Activated T-helper 1 cell treated with anti-CD3 and anti-CD28 coated beads, Interleukin-12 subunit alpha, Interleukin-12 subunit beta, Interleukin-2, Interleukin-4 antibody, amounts not matched to agents 30 ng/mL and 10 ng/mL and 1 ng/mL, durations not matched to agents 14 hours and 24 hours and 36 hours (primary cell): ENCODE data around the gene TMEM52. TPM values are rescaled to one million over a fixed set of nuclear protein-coding genes. Genes with fewer than 3 reads are reported as not detected.
A peak's percentile ranks its signal among the peaks of the same experiment; 100 is the strongest.

Experiments used
- DNase-seq: peaks from one replicate; pipeline ENCODE4 v3.0.0; 2021; ENCODE audit warnings: low spot score
- H3K27ac Mint-ChIP-seq: one replicate; pipeline ENCODE4 v1.8.0; 2021; ENCODE audit warnings: mild to moderate bottlenecking, mixed read lengths
- H3K27me3 Mint-ChIP-seq: one replicate; pipeline ENCODE4 v1.8.0; 2022; ENCODE audit warnings: mild to moderate bottlenecking, moderate library complexity, mixed read lengths; ENCODE audit not compliant: insufficient read depth
- H3K36me3 Mint-ChIP-seq: one replicate; pipeline ENCODE4 v1.8.0; 2021; ENCODE audit warnings: low read depth, mixed read lengths
- H3K4me1 Mint-ChIP-seq: one replicate; pipeline ENCODE4 v1.8.0; 2021; ENCODE audit warnings: low read depth, mixed read lengths
- H3K4me3 Mint-ChIP-seq: one replicate; pipeline ENCODE4 v1.8.0; 2021; ENCODE audit warnings: mild to moderate bottlenecking, moderate library complexity, mixed read lengths
- H3K9me3 Mint-ChIP-seq: one replicate; pipeline ENCODE4 v1.8.0; 2021; ENCODE audit warnings: mixed read lengths
- intact Hi-C: fragments of 100-400 bp; cut with micrococcal nuclease; formaldehyde crosslinking; loops from one replicate; pipeline ENCODE4 v1.15.1; 2024
- total RNA-seq: library from RNA; stranded (reverse); gene quantifications from 2 replicates; pipeline ENCODE4 v1.2.3, GENCODE V29; 2022

Gene TMEM52
- total RNA-seq, 1 donor from 2014 or later: 0.99 TPM

GRCh38 chr1:1910651-1911331 is 8.3 kb downstream of the TMEM52 start:
- no peaks in the 10 kb centered on the region for H3K36me3 Mint-ChIP-seq
- H3K4me1 Mint-ChIP-seq: peaks cover 16% of the 10 kb centered on the region
- intact Hi-C loops: no loop called here
- peaks cover 5% of the 10 kb centered on the region for H3K27me3 Mint-ChIP-seq
- peak overlapping the region; percentile 65 for H3K4me3 Mint-ChIP-seq
- DNase-seq: no peak
- H3K9me3 Mint-ChIP-seq: no peaks in the 10 kb centered on the region
- H3K27ac Mint-ChIP-seq: no peak overlapping the region

DNA sequence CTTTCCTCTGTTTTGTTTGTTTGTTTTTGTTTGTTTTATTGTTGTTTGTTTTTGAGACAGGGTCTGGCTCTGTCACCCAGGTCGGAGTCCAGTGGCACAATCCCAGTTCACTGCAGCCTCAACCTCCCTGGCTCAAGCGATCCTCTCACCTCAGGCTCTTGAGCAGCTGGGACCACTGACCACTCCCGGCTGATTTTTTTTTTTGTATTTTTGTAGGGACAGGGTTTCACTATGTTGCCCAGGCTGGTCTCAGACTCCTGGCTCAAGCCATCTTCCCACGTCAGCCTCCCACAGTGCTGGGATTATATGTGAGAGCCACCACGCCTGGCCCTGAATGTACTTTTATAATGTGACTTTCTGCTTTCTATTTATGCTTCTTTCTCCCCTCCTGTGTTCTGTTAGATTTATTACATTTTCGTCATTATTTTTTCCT is 9.0 kb downstream of the TMEM52 start:
- Mint-ChIP-seq H3K36me3 (no peaks in the 10 kb centered on the region), H3K9me3 (no peaks in the 10 kb centered on the region), H3K4me1 (peaks cover 16% of the 10 kb centered on the region), H3K4me3 (peak overlapping the region; percentile 65), H3K27ac (peak overlapping the region; percentile 81), H3K27me3 (peaks cover 5% of the 10 kb centered on the region)
- DNase-seq: no peak
- intact Hi-C loops: no loop called here

DNA sequence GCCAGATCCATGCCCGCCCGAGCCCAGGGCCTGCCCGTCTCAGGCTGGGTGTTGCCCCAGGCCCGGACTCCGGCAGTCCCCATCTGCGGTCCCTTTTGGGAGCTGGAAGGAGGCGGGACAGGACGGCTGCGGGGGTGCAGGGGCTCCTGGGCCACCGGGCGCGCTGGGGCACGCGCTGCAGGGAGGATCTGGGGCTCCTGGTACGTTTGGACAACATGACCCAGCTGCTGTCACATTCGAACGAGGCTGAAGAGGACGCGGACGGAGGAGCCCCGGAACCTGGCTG is 10.6 kb downstream of the TMEM52 start:
- H3K9me3 Mint-ChIP-seq: no peaks in the 10 kb centered on the region
- H3K36me3 Mint-ChIP-seq: no peaks in the 10 kb centered on the region
- peak; percentile 19 for DNase-seq
- H3K4me1 Mint-ChIP-seq: peaks cover 16% of the 10 kb centered on the region
- intact Hi-C loops: loop anchor here (2.0 to 5.0 kb wide), 2 partner anchors 81 to 296 kb away; no protein-coding TSS in a partner anchor
- H3K4me3 Mint-ChIP-seq: peak overlapping the region; percentile 66
- no peaks in the 10 kb centered on the region for H3K27me3 Mint-ChIP-seq
- no peak overlapping the region for H3K27ac Mint-ChIP-seq

GRCh38 chr1:1907098-1907736 is 11.9 kb downstream of the TMEM52 start:
- DNase-seq: no peak
- intact Hi-C loops: loop anchor here (2.0 to 5.0 kb wide), 2 partner anchors 80 to 126 kb away; no protein-coding TSS in a partner anchor
- no peak overlapping the region for H3K4me3 Mint-ChIP-seq
- no peaks in the 10 kb centered on the region for H3K9me3 Mint-ChIP-seq
- no peak overlapping the region for H3K27ac Mint-ChIP-seq
- peaks cover 2% of the 10 kb centered on the region for H3K27me3 Mint-ChIP-seq
- H3K36me3 Mint-ChIP-seq: peaks cover 2% of the 10 kb centered on the region
- H3K4me1 Mint-ChIP-seq: peaks cover 16% of the 10 kb centered on the region

GRCh38 chr1:1906185-1907097 is 12.6 kb downstream of the TMEM52 start:
- DNase-seq: peak; percentile 61
- H3K4me3 Mint-ChIP-seq: peak overlapping the region; percentile 68
- peak overlapping the region; percentile 76 for H3K27ac Mint-ChIP-seq
- peaks cover 16% of the 10 kb centered on the region for H3K4me1 Mint-ChIP-seq
- H3K27me3 Mint-ChIP-seq: peaks cover 2% of the 10 kb centered on the region
- H3K9me3 Mint-ChIP-seq: no peaks in the 10 kb centered on the region
- H3K36me3 Mint-ChIP-seq: peaks cover 2% of the 10 kb centered on the region
- intact Hi-C loops: loop anchor here (1.0 to 5.0 kb wide), 3 partner anchors 15 to 126 kb away; partner anchors contain the start of gene GNB1

DNA sequence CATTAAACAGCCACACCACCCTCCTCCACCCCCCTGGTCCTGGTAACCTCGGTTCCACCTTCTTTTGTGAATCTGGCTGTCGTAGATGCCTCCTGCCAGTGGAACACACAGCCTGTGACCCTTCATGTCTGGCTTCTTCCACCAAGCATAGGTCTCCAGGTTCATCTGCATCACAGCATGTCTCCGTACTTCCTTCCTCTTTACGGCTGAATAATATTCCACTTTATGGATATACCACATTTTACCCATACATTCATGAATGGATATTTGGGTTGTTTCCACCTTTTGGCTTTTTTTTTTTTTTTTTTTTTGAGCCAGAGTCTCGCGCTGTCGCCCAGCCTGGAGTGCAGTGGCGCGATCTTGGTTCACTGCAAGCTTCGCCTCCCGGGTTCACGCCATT is 15.9 kb downstream of the TMEM52 start:
- intact Hi-C loops: no loop called here
- Mint-ChIP-seq H3K36me3 (peaks cover 2% of the 10 kb centered on the region), H3K27ac (no peak overlapping the region), H3K27me3 (peaks cover 6% of the 10 kb centered on the region), H3K9me3 (no peaks in the 10 kb centered on the region), H3K4me1 (peaks cover 7% of the 10 kb centered on the region), H3K4me3 (no peak overlapping the region)
- DNase-seq: no peak

GRCh38 chr1:1901641-1902294 is 17.3 kb downstream of the TMEM52 start:
- intact Hi-C loops: no loop called here
- Mint-ChIP-seq H3K27me3 (peaks cover 8% of the 10 kb centered on the region), H3K36me3 (peaks cover 2% of the 10 kb centered on the region), H3K9me3 (no peaks in the 10 kb centered on the region), H3K4me3 (no peak overlapping the region), H3K27ac (no peak overlapping the region), H3K4me1 (peaks cover 7% of the 10 kb centered on the region)
- no peak for DNase-seq

GRCh38 chr1:1900883-1901640 is 18.0 kb downstream of the TMEM52 start:
- peaks cover 9% of the 10 kb centered on the region for H3K27me3 Mint-ChIP-seq
- no peak for DNase-seq
- H3K36me3 Mint-ChIP-seq: peaks cover 2% of the 10 kb centered on the region
- peaks cover 2% of the 10 kb centered on the region for H3K4me1 Mint-ChIP-seq
- H3K4me3 Mint-ChIP-seq: no peak overlapping the region
- no peaks in the 10 kb centered on the region for H3K9me3 Mint-ChIP-seq
- H3K27ac Mint-ChIP-seq: no peak overlapping the region
- intact Hi-C loops: no loop called here

DNA sequence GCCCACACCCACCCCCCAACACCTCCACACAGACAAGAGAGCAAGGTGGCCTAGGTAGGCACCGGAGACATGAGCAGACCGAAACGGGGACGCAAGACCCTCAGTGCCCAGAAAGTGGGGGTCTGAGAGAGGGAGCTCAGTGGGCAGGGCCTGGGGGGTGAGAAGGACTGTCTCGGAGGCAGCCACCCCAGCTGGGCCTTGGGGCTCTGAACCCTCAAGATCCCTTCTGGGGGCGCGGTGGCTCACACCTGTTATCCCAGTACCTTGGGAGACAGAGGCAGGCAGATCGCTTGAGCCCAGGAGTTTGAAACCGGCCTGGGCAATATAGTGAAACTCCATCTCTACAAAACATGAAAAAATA is 19.1 kb downstream of the TMEM52 start:
- H3K27me3 Mint-ChIP-seq: peaks cover 11% of the 10 kb centered on the region
- H3K4me1 Mint-ChIP-seq: peaks cover 1% of the 10 kb centered on the region
- intact Hi-C loops: no loop called here

GRCh38 chr1:1899266-1899966 is 19.7 kb downstream of the TMEM52 start:
- no peaks in the 10 kb centered on the region for H3K9me3 Mint-ChIP-seq
- H3K27ac Mint-ChIP-seq: no peak overlapping the region
- H3K4me1 Mint-ChIP-seq: peaks cover 6% of the 10 kb centered on the region
- H3K4me3 Mint-ChIP-seq: no peak overlapping the region
- no peak for DNase-seq
- intact Hi-C loops: no loop called here
- peaks cover 11% of the 10 kb centered on the region for H3K27me3 Mint-ChIP-seq
- H3K36me3 Mint-ChIP-seq: peaks cover 2% of the 10 kb centered on the region

More for the DNA sequence above, 19.1 kb downstream of the TMEM52 start:
- Mint-ChIP-seq H3K9me3 (no peaks in the 10 kb centered on the region), H3K36me3 (peaks cover 2% of the 10 kb centered on the region), H3K27ac (no peak overlapping the region), H3K4me3 (no peak overlapping the region)
- DNase-seq: no peak

- H3K4me3 Mint-ChIP-seq: no peak overlapping the region
- intact Hi-C loops: no loop called here
- no peak overlapping the region for H3K27ac Mint-ChIP-seq
- no peak for DNase-seq
- no peaks in the 10 kb centered on the region for H3K9me3 Mint-ChIP-seq
- peaks cover 10% of the 10 kb centered on the region for H3K4me1 Mint-ChIP-seq
- peaks cover 2% of the 10 kb centered on the region for H3K36me3 Mint-ChIP-seq
- H3K27me3 Mint-ChIP-seq: peaks cover 11% of the 10 kb centered on the region
Observed at GRCh38 chr1:1898246-1898933, 20.7 kb downstream of the TMEM52 start.
